NB4 (cell line): ENCODE results near the gene TNFRSF18.

Source experiments
- CTCF ChIP-seq: IDR thresholded peaks from one replicate; pipeline ENCODE4 v1.5.1; 2012; ENCODE audit warnings: low read depth, low read length
- MAX ChIP-seq: IDR thresholded peaks from 2 replicates; pipeline ENCODE4 v1.6.1; 2011; ENCODE audit warnings: low read depth, low read length
- MYC ChIP-seq: IDR thresholded peaks from 2 replicates; pipeline ENCODE4 v1.6.1; 2011; ENCODE audit warnings: low read depth, low read length
- POLR2A ChIP-seq: IDR thresholded peaks from 2 replicates; pipeline ENCODE4 v1.6.1; 2011; ENCODE audit warnings: mild to moderate bottlenecking; ENCODE audit not compliant: insufficient read length; ENCODE audit errors: extremely low read depth

- no peak for TF ChIP-seq MAX
- no peak for TF ChIP-seq POLR2A
- TF ChIP-seq CTCF, result no peak
- TF ChIP-seq MYC, result no peak
Observed at GRCh38 chr1:1244192-1244811, 37.9 kb upstream of the TNFRSF18 start.
